ENCODE measurements around the gene ABCB4. TPM values are rescaled to one million over a fixed set of nuclear protein-coding genes. Genes with fewer than 3 reads are reported as not detected.

ABCB4 gene
- total and polyA plus RNA-seq, 2 experiments from 2014 or later = 1.2 to 1.5 TPM

DNA sequence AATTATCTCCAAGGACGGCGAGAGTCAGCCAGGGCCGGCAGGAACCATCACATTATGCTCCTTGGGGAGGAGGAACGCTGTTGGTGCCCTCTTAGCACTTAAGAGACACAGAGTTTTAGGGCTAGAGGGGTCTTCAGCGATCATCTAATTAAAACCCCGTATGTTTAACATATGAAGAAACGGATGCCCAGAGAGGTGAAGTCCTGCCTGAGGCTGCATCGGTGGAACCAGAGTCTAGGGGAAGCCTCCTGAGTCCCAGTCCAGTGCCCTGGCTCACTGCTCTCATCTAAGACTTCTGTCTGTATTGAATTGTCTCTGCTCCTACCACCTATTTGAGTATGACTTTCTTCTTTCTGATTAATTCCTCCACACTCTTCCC lies 688 bp upstream of the ABCB4 start:
- Mint-ChIP-seq H3K4me3 (peak overlapping the region; percentile 67), H3K4me1 (peaks cover 9% of the 10 kb centered on the region), H3K9me3 (no peaks in the 10 kb centered on the region), H3K36me3 (ENCODE audit: low read depth) (no peaks in the 10 kb centered on the region), H3K27me3 (ENCODE audit: insufficient read depth, low read depth, poor library complexity) (peaks cover 23% of the 10 kb centered on the region), H3K27ac (no peak overlapping the region)
- Histone ChIP-seq H3K36me3 (ENCODE audit: insufficient read depth) (no peaks in the 10 kb centered on the region), H3K79me2 (replicated peaks; ENCODE audit: insufficient read depth) (no peaks in the 10 kb centered on the region), H3K27ac (ENCODE audit: low read depth) (no peak overlapping the region), H3F3A (replicated peaks; ENCODE audit: low read depth) (no peaks in the 10 kb centered on the region), H3K9me2 (ENCODE audit: insufficient read depth) (no peaks in the 10 kb centered on the region), H4K20me1 (replicated peaks; ENCODE audit: insufficient read depth) (no peaks in the 10 kb centered on the region), H2AFZ (peak overlapping the region; percentile 100), H3K4me1 (ENCODE audit: insufficient read depth) (peaks cover 14% of the 10 kb centered on the region), H3K4me2 (peak overlapping the region; percentile 94), H3K27me3 (ENCODE audit: insufficient read depth) (peaks cover 41% of the 10 kb centered on the region), H3K4me3 (peak overlapping the region; percentile 66)
- ATAC-seq (peak; percentile 16), DNase-seq (ENCODE audit: low spot score) (no peak)
- TF ChIP-seq ZNF331 (CRISPR knock-in tag; IDR thresholded peaks at IDR 0.05; ENCODE audit: low read depth) (no peak), JUNB (IDR thresholded peaks at IDR 0.05; ENCODE audit: unreplicated experiment) (no peak), NANOG (IDR thresholded peaks at IDR 0.05; ENCODE audit: borderline replicate concordance) (no peak), POLR2AphosphoS5 (IDR thresholded peaks at IDR 0.05; ENCODE audit: low read depth) (no peak), EZH2 (IDR thresholded peaks at IDR 0.05; ENCODE audit: low read depth, unreplicated experiment) (no peak), EZH2phosphoT487 (IDR thresholded peaks at IDR 0.05; ENCODE audit: unreplicated experiment) (no peak), STAT1 (IDR thresholded peaks at IDR 0.05; ENCODE audit: unreplicated experiment) (no peak), CREB1 (CRISPR knock-in tag; IDR thresholded peaks at IDR 0.05; ENCODE audit: low read depth) (no peak), ZNF114 (CRISPR knock-in tag; IDR thresholded peaks at IDR 0.05) (no peak)
- TF ChIP-seq, protein P1, sequence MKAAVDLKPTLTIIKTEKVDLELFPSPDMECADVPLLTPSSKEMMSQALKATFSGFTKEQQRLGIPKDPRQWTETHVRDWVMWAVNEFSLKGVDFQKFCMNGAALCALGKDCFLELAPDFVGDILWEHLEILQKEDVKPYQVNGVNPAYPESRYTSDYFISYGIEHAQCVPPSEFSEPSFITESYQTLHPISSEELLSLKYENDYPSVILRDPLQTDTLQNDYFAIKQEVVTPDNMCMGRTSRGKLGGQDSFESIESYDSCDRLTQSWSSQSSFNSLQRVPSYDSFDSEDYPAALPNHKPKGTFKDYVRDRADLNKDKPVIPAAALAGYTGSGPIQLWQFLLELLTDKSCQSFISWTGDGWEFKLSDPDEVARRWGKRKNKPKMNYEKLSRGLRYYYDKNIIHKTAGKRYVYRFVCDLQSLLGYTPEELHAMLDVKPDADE (IDR thresholded peaks at IDR 0.05) = no peak
- TF ChIP-seq, protein P2, sequence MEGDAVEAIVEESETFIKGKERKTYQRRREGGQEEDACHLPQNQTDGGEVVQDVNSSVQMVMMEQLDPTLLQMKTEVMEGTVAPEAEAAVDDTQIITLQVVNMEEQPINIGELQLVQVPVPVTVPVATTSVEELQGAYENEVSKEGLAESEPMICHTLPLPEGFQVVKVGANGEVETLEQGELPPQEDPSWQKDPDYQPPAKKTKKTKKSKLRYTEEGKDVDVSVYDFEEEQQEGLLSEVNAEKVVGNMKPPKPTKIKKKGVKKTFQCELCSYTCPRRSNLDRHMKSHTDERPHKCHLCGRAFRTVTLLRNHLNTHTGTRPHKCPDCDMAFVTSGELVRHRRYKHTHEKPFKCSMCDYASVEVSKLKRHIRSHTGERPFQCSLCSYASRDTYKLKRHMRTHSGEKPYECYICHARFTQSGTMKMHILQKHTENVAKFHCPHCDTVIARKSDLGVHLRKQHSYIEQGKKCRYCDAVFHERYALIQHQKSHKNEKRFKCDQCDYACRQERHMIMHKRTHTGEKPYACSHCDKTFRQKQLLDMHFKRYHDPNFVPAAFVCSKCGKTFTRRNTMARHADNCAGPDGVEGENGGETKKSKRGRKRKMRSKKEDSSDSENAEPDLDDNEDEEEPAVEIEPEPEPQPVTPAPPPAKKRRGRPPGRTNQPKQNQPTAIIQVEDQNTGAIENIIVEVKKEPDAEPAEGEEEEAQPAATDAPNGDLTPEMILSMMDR (conservative IDR thresholded peaks at IDR 0.05; ENCODE audit: low read depth in 2 of 2) = no peak
- TF ChIP-seq, protein P3, sequence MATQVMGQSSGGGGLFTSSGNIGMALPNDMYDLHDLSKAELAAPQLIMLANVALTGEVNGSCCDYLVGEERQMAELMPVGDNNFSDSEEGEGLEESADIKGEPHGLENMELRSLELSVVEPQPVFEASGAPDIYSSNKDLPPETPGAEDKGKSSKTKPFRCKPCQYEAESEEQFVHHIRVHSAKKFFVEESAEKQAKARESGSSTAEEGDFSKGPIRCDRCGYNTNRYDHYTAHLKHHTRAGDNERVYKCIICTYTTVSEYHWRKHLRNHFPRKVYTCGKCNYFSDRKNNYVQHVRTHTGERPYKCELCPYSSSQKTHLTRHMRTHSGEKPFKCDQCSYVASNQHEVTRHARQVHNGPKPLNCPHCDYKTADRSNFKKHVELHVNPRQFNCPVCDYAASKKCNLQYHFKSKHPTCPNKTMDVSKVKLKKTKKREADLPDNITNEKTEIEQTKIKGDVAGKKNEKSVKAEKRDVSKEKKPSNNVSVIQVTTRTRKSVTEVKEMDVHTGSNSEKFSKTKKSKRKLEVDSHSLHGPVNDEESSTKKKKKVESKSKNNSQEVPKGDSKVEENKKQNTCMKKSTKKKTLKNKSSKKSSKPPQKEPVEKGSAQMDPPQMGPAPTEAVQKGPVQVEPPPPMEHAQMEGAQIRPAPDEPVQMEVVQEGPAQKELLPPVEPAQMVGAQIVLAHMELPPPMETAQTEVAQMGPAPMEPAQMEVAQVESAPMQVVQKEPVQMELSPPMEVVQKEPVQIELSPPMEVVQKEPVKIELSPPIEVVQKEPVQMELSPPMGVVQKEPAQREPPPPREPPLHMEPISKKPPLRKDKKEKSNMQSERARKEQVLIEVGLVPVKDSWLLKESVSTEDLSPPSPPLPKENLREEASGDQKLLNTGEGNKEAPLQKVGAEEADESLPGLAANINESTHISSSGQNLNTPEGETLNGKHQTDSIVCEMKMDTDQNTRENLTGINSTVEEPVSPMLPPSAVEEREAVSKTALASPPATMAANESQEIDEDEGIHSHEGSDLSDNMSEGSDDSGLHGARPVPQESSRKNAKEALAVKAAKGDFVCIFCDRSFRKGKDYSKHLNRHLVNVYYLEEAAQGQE (IDR thresholded peaks at IDR 0.05; ENCODE audit: unreplicated experiment) = no peak
- TF ChIP-seq, protein P4, sequence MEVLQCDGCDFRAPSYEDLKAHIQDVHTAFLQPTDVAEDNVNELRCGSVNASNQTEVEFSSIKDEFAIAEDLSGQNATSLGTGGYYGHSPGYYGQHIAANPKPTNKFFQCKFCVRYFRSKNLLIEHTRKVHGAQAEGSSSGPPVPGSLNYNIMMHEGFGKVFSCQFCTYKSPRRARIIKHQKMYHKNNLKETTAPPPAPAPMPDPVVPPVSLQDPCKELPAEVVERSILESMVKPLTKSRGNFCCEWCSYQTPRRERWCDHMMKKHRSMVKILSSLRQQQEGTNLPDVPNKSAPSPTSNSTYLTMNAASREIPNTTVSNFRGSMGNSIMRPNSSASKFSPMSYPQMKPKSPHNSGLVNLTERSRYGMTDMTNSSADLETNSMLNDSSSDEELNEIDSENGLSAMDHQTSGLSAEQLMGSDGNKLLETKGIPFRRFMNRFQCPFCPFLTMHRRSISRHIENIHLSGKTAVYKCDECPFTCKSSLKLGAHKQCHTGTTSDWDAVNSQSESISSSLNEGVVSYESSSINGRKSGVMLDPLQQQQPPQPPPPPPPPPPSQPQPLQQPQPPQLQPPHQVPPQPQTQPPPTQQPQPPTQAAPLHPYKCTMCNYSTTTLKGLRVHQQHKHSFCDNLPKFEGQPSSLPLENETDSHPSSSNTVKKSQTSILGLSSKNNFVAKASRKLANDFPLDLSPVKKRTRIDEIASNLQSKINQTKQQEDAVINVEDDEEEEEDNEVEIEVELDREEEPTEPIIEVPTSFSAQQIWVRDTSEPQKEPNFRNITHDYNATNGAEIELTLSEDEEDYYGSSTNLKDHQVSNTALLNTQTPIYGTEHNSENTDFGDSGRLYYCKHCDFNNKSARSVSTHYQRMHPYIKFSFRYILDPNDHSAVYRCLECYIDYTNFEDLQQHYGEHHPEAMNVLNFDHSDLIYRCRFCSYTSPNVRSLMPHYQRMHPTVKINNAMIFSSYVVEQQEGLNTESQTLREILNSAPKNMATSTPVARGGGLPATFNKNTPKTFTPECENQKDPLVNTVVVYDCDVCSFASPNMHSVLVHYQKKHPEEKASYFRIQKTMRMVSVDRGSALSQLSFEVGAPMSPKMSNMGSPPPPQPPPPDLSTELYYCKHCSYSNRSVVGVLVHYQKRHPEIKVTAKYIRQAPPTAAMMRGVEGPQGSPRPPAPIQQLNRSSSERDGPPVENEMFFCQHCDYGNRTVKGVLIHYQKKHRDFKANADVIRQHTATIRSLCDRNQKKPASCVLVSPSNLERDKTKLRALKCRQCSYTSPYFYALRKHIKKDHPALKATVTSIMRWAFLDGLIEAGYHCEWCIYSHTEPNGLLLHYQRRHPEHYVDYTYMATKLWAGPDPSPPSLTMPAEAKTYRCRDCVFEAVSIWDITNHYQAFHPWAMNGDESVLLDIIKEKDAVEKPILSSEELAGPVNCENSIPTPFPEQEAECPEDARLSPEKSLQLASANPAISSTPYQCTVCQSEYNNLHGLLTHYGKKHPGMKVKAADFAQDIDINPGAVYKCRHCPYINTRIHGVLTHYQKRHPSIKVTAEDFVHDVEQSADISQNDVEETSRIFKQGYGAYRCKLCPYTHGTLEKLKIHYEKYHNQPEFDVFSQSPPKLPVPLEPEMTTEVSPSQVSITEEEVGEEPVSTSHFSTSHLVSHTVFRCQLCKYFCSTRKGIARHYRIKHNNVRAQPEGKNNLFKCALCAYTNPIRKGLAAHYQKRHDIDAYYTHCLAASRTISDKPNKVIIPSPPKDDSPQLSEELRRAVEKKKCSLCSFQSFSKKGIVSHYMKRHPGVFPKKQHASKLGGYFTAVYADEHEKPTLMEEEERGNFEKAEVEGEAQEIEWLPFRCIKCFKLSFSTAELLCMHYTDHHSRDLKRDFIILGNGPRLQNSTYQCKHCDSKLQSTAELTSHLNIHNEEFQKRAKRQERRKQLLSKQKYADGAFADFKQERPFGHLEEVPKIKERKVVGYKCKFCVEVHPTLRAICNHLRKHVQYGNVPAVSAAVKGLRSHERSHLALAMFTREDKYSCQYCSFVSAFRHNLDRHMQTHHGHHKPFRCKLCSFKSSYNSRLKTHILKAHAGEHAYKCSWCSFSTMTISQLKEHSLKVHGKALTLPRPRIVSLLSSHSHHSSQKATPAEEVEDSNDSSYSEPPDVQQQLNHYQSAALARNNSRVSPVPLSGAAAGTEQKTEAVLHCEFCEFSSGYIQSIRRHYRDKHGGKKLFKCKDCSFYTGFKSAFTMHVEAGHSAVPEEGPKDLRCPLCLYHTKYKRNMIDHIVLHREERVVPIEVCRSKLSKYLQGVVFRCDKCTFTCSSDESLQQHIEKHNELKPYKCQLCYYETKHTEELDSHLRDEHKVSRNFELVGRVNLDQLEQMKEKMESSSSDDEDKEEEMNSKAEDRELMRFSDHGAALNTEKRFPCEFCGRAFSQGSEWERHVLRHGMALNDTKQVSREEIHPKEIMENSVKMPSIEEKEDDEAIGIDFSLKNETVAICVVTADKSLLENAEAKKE (CRISPR knock-in tag; IDR thresholded peaks at IDR 0.05) = no peak

All from GM23338 (cell line).